Fibroblast of skin of left quadriceps (primary cell): ENCODE data around the gene MCOLN2.
"Not testable (repeated sequence)": the region's sequence is repeated elsewhere in the genome, so short reads cannot be mapped to it uniquely, and the experiment has no call there.

Source experiments
- DNase-seq, 2 experiments: peaks; one replicate each; pipeline ENCODE4 v3.0.0-alpha.2; 2013; ENCODE audit warnings: low read depth in 2 of 2

Gene MCOLN2

DNA sequence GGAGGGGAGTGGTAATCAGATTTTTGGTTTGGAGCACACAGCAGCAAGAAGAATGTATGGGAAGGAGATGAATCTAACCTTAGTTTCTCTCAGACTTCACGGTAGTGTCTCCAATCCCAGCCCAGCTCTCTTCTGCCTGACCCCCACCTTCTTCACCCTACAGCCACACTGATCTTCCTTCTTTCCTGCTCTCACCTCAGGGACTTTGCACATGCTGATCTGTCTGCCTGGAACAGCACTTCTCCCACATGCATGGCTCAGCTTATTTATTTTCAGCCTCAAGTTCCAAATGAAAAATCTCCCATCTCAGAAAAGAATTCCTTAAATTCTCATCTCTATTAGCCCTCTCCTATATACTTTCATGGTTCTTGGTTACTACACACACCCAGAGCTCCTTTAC is 55.1 kb downstream of the MCOLN2 start:
- no peak for DNase-seq

DNA sequence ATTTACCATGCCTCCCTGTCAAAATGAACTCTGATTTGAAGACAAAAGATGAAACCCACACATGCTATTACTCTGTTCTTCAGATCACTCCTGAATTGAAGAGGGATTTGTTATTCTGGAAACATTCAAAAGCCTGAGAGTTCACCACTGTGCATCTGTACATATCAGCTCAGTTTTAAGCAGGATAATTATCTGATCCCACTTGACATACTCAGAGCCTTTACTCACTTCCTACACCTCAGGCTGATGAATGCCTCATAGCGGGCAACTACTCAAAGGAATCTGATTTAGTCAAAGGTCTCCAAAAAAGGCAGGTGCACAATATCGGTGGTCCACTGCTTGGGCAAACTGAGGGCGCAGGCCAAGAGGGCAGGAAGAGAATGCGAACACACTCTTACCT is 56.4 kb downstream of the MCOLN2 start:
- no peak for DNase-seq

DNA sequence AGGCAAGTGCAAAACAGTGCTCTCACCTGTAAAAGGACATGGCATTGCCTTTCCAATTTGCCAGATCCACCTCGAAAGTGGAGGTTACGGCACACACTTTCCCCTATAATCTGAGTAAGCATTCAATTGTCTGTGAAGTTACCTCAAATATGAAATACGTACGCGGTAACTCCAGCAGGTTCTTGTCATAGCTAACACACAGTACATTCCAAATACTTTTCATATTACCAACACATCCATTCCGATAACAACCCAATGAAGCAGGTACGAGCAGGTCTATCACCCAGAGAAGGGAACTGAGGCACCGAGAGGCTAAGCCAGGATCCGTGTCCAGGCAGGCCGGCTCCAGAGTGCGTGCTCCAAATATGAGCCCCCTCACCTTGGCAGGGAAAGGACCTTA is 57.2 kb downstream of the MCOLN2 start:
- no peak for DNase-seq

DNA sequence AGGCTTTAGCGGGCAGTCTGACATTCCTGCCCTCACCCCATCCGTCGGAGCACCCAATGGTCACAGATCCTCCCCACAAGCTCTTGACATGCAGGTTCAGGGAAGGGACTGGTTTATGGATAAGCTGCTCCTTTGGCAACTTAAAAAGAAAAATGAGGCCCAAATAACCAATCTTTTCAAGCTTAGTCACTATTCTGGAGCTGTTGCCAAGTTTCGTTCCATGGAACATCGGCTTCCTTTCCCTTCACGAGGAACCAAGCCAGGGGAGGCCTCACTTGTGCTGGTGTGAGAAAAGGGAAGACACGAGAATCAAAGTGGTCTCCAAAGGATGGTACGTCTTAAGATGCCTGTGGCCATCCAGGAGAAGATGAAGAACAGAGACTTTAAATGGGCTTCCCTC is 57.8 kb downstream of the MCOLN2 start:
- no peak for DNase-seq

DNA sequence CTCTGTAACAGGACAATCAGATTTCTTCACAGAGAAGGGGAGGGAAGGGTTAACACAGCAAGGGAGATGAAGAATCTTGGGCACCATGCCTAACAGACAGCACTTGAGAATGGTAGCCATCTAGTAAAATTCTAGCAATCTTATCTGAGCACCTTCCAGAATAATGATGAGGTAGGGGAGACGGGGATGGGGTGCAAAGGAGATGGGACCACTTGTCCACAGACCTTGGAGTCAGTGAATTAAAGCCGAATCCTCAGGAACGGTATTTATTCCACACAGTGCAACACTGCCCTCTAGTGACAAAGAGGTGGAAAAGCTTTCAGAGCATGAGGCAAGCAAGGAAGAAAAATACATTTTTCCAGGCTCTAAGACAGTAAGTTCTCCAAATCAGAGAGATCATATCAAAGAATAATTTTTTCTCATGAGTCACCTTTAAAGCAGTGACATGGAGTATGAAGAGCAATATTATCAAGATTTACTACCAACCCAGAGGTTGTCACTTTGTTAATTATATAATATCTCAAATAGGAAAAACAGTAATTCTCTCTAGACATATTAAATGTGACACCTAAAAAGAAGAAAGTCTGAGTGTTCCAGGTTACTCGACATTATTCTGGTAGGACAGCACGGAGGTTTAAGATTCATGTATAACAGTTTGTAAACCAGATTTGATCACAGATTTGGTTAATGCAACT is 60.6 kb downstream of the MCOLN2 start:
- peak; percentile 31 to 49 for DNase-seq

DNA sequence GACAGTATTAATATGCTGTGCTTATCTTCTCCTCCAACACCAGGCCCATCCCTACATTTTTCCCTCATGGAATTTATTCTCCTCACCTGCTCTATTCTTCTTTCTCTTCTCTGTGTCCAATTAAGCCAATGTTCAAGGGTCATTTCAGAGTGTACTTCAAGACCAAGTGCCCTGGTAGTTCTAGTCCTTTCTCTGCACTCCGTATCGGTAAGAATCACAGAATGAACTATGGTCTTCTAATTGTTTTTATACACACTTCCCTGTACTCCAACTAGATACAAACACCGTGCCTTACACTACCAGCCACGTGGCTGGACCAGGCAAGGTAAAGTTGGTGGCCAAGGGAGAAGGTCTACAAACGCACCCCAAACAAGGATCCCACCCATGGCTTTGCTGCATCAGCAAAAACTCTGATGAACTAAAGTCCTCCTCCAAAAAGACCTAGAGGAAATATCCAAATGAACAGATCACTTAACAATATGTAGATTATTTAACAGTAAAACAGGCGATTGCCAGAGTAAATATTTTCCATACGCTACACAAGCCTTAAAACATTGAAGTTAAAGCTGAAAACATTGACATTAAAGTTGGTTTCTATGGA is 63.8 kb downstream of the MCOLN2 start:
- no peak for DNase-seq

DNA sequence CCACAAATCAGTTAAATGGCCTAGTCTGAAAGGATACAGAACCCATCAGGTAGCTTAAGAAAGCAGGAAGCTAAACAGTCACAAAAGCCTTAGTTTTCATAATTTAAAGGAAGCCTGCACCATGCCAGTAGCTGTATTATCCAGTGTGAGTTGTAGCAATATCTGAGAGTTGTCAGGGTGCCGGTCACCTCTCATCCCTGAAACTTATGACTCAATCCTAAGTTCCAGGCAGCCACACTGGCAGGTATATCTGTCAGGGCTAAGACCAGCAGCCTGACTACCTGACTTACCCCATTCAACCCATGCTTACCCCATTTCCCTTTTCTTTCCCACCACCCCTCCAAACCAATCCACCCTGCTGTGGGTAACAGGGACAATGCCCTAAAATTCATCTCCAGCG is 66.1 kb downstream of the MCOLN2 start:
- DNase-seq: no peak

DNA sequence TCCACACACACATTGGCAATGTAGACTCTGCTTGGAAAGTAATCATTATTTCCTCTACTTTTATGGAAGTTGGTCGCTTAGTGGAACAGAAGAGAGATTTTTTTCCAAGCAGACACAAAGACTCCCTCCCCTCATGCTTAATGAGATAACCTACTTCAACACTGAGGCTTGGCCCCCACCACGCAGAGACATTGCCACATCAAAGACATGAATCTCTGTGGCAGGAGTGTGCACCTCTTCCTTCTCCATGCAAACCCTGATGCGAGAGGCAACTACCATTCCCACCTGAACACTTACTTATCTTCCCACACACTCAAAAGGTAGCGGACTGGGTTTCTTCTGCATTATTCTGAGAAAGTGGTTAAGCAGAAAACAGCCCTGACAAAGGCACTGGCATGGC is 66.6 kb downstream of the MCOLN2 start:
- DNase-seq: no peak

DNA sequence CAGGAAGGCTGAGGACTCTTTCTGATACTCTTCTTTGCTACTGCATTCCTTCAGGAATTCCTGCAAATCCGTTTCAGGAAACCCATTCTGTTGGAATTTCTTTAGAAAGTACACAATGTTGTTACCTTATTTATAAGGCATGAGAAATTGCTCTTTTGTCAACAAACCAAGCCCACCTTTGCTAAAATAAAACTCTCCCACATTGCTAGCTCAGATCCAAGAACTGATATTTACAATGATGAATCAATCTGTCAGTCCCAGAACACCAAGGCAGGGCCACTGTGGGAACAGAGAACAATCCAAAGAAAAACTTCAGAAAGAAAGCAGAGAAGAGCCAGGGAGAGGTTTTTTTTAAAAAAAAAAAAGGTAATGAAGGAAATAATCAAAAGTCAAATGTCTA is 67.3 kb downstream of the MCOLN2 start:
- DNase-seq: no peak

DNA sequence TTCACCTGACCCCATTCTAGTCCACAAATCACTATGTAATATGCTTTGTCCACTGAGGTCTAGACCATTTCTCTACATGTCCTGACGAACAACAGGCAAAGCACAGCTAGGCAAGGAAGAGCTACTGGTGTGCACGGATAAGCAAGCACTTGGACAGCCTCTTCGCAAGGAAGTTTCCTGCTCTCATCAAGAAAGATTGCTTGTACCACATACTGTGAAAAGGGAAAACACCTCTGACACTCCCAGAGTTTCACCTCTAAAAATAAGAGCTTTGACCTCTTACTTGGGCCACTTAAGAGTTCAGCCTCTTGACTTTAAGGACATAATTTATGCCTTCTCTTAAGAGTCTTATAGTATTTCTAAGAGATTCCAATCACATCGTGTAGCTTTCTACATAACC is 67.9 kb downstream of the MCOLN2 start:
- DNase-seq: no peak

DNA sequence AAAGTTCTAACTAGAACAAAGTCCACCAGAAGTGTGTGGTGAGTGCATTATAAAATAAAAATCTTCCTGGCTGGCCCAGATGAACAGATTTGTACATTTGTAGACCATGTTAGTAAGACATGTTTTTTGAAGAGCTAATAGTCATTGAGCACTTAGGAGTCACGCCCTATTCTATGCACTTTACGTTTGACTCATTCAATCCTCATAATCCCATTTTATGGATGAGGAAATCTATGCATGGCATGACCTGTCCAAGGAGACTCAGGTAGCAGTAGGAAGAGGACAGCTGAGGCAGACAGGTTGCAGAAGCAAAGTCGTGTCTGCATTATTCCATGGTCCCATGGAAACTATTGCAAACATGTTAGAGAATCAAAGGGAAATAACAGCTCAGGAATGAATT is 73.6 kb downstream of the MCOLN2 start:
- no peak for DNase-seq

DNA sequence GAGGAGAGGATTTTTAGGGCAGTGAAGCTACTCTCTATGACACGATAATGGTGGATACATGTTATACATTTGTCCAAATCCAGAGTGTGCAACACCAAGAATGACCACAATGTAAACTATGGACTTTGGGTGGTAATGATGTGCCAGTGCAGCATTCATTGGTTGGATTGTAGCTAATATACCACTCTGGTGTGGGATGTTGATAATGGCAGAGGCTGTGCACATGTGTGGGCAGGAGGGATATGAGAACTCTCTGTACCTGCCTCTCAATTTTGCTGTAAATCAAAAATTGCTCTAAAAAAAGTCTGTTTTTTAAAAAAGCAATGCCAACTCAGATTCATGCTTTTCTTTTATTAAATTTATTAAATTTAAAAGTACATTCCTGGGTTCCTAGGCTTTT is 76.8 kb downstream of the MCOLN2 start:
- no peak for DNase-seq

DNA sequence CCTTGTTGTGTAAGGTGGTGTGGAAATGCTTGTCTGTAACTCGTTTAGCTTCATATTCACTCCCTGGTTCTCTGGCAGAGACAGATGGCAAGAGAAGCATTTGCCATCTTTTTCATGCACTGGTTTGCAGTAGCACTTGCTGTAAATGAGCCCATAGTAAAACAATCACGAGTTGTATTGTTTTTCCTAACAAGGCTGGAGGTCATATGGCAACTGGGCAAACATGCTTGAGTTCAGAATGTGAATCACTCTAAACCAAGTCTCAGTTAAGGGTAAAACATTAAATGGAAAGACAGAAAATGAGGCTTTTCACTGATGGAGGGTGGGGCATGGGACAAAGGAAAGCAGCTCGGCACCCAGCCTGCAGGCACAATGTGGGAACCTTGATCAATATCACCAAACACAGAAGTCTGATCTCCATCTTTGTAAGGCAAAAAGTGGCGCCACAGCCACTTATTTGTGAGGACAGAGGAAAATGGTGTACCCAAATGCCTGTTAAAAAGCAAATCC is 77.4 kb downstream of the MCOLN2 start:
- no peak for DNase-seq

DNA sequence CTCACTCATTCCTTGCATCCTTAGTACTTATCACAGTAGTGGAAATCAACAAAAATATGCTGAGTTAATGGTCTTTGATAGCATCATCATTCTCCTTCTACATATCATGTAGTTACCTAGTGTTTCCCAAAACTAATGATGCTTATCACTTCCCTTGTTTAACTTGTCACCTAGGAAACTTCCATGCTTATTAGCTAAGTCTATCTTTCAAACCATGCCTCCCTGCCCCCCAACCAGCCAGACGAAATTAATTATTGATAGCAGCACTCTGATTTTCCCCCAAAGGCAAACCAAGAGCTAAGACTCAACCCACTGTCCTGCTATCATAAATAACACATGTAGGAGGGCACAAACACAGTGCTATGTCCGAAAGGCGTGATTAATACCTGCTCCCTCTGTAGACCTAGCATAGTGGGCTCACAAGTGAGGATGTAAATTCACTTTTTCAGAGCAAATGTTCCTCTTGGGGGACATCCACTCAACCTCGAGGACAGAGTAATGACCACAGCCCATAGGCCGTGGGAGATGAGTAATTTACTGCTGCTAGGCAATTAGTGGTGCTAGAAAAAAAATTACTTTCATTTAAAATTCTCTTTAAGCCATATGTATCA is 78.1 kb downstream of the MCOLN2 start:
- DNase-seq: no peak

DNA sequence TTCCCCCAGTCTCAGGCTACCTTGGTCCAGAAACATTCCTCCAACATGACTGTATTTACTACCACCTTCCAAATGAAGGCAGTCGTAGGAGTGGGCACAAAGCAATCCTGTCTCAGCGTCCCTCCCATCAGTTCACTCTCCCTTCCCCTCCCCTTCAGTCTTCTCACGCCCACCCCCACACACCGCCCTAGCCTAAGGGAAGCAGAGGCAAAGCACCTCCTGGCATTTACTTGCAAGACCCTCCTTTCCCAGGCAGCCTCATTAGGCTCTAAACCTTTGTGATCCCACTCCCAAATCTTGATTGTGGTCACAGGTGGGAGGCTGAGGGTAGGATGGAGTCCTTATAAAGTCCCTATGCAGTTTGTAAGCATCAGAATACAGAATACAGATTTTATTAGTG is 80.0 kb downstream of the MCOLN2 start:
- no peak for DNase-seq

DNA sequence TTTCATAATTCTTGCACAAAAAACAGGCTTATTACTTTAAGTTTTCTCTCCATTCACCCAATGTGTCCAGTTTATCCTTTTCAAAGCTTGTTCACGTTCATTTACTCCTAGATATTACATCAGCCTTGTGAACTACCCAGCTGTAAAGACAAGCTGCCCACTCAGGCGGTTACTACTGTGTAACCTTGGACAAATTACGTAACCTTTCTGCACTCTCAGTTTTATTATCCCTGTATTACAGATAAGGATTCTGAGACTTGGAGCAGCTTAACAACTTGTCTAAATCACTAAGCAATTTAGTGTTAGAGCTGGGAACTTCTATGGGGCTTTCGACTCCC is 83.4 kb downstream of the MCOLN2 start:
- no peak for DNase-seq

DNA sequence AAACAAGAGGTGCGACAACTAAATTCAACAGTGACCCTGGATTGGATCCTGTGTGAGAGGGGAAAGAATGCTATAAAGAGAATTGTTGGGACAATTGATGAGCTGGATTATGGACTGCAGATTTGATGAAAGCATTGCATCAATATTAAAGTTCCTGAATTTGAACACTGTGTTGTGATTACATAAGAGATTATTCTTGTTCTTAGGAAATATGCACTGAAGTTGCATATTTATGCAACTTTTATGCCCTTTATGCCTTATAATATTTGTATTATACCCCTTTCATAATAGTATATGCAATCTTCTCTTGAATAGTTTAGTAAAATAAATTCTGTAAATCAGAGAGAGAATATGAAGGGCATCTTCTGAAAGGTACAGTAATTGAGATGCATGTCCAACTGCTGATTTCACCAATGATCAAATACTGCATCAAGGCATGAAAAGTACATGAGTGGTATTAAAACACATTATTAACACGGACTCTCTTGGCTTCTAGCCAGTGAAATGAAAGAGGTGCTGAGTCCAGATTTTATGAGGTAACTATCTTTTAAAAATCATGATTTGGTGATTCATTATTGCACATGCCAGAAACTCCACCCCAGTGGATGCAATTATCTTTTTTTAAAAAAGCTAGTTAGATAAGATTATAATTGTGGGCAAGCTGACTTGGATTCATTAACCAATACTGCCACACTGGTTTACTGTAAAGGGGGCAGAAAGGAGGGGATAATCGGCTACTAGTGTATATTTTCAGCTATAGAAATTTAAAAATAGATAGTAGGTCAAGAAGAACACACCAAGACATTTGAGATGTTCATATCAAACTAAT is 84.0 kb downstream of the MCOLN2 start:
- no peak for DNase-seq

DNA sequence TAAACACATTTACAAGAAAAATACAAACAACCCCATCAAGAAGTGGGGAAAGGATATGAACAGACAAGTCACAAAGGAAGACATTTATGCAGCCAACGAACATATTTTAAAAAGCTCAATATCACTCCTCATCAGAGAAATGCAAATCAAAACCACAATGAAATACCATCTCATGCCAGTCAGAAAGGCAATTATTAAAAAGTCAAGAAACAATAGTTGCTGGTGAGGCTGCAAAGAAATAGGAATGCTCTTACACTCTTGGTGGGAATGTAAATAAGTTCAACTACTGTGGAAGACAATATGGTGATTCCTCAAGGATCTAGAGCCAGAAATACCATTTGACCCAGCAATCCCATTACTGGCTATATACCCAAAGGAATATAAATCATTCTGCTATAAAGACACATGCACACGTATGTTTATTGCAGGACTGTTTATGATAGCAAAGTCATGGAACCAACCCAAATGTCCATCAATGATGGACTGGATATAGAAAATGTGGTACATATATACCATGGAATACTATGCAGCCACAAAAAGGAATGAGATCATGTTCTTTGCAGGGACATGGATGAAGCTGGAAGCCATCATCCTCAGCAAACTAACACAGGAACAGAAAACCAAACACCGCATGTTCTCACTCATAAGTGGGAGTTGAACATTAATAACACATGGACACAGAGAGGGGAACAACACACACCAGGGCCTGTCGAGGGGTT is 88.0 kb downstream of the MCOLN2 start:
- not testable (repeated sequence) for DNase-seq

DNA sequence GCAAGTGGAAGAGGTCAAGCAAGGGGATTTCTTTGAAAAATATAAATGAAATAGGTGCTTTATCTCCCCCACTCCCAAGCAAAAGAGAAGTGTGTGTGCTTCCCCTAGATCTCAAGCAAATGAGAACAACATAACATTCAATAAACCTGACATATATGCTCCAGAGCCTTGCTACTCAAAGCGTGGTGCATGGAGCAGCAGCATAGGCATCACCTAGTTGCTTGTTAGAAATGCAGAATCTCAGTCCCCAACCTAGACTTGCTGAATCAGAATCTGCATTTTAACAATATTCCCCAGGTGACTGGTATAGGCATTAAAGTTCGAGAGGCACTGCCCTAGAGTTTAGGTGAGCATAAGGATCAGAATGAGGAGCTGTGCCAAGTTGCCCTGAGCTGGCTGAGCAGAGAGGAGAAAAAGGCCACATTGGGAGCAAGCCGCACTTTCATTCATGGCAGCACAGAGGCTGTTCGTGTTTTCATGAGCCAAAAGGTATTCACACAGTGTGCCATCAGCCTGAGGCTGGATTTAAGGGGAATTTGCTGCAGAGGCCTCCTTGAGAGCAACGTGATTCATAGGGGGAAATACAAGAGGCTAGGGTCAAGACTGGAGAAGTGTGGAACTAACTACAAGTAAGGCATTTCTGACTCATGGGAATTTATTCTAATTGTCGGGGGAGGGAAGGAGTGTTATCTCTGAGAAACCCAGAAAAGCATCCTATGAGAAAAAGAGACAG is 89.7 kb downstream of the MCOLN2 start:
- peak in 1 of 2 experiments; percentile 12 for DNase-seq

DNA sequence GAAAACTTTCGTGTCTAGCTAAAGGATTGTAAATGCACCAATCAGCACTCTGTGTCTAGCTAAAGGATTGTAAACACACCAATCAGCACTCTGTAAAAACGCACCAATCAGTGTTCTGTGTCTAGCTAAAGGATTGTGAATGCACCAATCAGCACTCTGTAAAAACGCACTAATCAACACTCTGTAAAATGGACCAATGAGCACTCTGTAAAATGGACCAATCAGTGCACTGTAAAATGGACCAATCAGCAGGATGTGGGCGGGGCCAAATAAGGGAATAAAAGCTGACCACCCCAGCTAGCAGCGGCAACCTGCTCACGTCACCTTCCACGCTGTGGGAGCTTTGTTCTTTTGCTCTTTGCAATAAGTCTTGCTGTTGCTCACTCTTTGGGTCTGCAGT is 94.2 kb downstream of the MCOLN2 start:
- DNase-seq: not testable (repeated sequence)

DNA sequence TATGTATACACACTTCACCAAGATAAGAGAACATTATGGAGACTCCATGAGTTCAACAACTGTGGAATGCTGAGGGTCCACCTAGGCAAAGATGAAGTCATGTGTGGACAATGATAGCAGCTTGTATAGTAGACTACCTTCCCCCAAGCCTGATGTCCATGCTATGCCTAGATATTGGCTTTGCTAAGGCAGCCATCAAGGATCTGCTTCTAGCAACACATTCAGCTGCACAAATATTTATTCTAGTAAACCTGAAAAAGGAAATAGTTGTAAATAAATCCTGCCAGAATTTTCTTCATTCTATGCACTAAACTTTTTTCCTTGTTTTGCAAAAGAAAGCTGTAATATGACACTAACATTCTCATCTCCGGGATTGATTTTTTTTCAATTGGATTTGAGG is 96.9 kb downstream of the MCOLN2 start:
- DNase-seq: no peak
